Kidney tubule cell (primary cell): ENCODE measurements around the gene SS18L1.

ENCODE experiments used
- DNase-seq: peaks from one replicate; pipeline ENCODE4 v3.0.0-alpha.2; 2018; ENCODE audit warnings: low spot score

SS18L1 gene

DNA sequence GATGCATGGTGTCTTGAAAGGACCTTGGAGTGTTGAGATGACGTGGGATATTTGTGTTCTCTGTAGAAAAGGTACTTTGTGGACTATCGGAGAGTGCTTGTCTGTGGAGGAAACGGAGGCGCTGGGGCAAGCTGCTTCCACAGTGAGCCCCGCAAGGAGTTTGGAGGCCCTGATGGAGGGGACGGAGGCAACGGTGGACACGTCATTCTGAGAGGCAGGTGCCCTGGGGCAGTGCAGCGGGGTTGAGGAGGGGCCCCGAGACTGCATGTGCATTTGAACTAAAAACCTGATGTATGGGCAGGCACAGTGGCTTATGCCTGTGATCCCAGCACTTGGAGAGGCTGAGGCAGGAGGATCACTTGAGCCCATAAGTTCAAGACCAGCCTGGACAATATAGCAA lies 52.2 kb downstream of the SS18L1 start:
- no peak for DNase-seq

DNA sequence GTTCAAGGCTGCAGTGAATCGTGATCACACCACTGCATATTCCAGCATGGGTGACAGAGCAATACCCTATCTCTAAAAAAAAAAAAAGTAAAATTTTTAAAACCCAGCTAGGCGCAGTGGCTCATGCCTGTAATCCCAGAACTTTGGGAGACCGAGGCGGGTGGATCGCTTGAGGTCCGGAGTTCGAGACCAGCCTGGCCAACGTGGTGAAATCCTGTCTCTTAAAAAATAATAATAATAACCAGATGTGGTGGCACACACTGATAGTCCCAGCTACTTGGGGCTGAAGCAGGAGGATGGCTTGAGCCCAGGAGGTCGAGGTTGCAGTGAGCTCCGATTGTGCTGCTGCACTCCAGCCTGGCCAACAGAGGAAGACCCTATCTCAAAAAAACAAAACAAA lies 52.7 kb downstream of the SS18L1 start:
- no peak for DNase-seq

DNA sequence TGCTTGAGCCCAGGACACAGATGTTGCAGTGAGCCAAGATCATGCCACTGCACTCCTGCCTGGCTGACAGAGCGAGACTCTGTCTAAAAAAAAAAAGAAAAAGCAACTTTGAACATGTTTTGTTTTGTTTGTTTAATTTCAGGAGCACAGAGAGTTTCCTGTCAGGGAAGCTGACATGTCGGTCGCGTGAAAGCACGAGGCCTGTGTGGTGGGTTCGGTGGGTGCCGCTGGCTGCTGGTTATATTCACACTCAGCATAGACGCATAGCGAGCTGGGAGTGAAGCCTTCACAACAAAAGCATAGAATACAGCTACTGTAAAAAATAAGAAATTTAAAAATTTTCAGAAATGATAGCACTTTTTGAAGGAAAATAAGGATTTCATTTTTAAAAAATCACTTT lies 53.7 kb downstream of the SS18L1 start:
- no peak for DNase-seq

DNA sequence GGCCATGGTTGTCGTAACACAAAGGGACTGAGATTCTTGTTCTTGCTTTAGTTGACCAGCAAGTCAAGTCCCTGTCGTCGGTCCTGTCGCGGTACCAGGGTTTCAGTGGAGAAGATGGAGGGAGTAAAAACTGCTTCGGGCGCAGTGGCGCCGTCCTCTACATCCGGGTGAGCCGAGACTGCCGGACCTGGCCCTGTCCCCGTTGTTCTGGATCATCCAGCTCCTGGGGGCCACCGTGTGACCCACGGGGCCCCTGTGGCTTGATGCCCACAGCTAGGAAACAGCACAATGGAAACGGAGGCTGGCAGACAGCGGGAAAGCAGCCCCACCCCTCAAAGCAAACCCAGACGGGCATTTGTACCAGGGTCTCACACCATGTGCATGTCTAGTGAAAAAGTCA lies 54.2 kb downstream of the SS18L1 start:
- no peak for DNase-seq

DNA sequence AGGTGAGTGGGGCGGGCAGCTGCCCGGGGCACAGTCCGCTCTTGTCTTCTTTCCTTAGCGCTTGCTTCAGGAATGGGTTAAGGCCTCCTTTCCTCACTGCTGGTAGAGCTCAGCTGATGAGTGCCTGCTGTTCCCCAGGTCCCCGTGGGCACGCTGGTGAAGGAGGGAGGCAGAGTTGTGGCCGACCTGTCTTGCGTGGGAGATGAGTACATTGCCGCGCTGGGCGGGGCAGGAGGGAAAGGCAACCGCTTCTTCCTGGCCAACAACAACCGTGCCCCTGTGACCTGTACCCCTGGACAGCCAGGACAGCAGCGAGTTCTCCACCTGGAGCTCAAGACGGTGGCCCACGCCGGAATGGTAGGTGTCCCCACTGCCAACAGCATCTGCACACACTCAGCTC lies 54.9 kb downstream of the SS18L1 start:
- DNase-seq, result no peak

DNA sequence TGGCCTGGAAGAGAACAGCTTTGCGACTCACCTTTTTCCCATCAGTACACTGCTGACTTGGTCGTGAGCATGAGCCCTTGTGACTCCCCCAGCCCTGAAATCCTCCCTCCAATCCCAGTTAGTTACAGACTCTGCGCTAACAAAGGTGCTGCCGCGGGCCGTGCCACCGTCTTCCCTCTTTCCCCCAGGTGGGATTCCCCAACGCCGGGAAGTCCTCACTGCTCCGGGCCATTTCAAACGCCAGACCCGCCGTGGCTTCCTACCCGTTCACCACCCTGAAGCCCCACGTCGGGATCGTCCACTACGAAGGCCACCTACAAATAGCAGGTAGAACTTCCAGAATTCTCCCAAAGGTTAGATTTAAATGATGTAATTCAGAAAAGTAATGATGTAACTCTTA lies 55.4 kb downstream of the SS18L1 start:
- no peak for DNase-seq

DNA sequence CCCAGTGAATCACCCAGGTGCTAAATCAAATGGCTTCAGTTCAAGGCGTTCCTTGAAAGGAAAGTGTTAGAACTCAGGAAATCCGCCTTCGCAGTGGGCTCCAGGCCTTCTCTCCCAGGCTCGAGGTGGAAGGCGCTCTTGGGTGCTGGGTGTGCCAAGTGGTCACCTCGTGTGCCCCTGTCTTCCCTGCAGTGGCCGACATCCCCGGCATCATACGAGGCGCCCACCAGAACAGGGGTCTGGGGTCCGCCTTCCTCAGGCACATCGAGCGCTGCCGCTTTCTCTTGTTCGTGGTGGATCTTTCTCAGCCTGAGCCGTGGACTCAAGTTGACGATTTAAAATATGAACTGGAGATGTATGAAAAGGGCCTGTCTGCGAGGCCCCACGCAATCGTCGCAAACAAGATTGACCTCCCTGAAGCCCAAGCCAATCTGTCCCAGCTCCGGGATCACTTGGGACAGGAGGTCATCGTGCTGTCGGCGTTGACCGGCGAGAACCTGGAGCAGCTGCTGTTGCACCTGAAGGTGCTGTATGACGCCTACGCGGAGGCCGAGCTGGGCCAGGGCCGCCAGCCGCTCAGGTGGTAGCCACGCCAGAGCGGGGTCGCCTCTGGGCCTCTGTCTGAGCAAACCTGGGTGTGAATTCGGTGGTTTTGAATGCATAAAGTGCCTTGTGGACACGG lies 57.1 kb downstream of the SS18L1 start:
- DNase-seq, result no peak

DNA sequence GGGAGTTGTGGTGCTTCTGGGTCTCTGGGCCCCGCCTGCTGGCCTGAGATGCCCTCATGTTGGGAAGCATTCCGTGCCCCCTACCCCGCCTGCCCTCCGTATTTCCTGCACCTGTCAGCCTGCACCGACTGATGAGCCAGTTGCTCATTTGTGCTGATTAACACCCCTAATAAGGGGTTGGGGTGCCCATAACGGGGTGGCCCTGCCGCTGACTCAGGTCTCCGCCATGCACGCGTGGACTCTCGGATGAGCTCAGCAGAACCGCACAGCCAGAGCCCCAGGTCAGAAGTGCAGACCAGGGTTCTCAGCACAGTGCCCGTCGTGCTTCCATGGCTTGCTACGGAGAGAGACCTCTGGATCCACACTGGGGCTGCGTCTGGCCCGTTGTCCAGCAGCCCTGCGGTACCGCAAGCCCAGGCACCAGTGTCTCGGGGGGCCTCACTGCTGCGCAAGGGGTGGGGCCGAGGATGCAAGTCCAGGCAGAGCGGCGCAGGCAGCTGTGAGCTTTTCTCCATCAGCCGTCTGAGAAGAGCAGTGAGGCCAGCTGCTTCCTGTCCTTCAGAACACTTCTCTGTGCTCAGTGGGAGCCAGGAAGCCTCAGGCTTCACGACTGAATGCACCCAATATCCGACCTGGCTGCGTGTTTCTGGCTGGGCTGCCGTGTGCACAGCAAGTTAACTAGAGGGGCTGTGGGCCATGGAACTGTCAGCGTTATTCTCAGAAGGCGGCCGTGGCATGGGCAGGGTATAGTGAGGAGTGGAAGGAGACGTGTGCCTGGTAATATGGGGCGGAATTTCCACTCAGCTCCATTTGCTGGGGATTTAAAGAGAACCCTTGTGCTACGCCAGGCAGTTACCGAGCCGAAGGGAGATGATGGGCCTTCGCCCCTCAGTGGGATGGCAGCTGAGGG lies 57.9 kb downstream of the SS18L1 start:
- no peak for DNase-seq

DNA sequence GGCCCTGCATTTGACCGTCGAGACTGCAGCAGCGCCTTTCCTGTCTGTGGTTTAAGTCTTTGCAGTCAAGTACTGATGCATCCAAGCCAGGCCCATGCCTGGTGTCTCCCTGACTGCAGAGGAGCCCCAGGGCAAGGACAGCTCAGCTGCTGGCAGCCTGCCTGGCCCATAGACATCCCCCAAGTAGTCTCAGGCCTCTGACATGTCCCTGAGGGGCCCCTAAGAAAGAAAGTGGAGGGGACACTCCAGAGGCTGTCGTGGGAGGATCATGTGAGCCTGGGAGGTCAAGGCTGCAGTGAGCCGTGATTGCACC lies 58.5 kb downstream of the SS18L1 start:
- no peak for DNase-seq

DNA sequence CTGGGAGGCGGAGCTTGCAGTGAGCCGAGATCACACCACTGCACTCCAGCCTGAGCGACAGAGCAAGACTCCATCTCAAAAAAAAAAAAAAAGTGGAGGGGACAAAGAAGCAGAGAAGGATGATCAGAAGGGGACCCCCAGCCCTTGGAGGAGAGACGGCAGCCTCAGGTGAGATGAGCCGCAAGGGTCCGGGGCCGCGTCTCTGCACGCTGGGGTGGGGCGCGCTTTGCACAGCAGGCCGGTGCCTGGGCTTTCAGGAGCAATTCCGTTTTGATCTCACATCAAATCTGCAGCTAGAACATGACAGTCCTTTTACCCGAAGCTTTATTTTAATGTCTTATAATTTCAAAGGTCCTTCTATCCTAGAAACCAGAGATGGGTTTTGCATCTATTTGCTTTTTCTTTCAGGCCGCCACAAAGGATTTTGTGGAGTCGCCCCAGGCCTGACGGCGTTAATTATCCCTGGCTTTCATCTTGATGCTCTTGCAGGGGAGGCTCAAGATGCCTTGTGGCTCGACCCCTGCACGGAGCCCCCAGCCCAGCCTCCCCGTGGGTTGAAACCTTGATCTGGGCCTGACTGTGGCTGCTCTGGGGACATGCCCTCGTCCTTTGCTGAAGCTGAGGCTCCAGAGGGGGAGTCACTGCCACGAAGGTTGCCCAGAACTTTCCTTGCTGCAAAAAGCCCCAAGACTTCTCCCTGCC lies 59.3 kb downstream of the SS18L1 start:
- DNase-seq, result no peak

DNA sequence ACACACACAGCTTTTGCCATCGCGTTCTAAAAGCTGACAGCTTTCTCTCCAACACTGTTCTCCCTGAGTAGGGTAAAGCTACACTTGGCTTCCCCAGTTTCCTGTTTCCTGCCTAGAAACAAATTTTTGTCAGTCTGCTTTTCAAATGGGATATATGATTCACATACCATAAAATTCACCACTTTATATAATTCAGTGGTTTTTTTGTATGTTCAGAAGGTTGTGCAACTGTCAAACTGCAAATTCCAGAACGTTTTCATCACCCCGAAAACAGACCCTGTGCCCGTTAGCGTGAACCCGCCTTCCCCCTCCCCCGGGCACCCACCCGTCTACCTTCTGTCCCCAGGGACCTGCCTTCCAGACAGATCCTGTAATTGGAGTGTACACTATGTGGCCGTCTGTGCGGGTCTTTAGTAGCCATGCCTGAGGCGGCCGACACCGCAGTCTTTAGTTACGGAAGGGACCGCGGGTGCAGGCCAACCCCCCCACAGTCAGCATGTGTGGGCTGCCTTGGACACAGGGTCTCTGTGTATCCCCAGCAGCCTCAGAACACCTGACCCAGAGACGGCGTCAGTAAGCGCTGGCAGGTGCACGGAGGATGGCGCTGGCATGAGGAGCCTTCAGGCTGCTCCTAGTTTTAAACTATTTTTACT lies 59.9 kb downstream of the SS18L1 start:
- no peak for DNase-seq

DNA sequence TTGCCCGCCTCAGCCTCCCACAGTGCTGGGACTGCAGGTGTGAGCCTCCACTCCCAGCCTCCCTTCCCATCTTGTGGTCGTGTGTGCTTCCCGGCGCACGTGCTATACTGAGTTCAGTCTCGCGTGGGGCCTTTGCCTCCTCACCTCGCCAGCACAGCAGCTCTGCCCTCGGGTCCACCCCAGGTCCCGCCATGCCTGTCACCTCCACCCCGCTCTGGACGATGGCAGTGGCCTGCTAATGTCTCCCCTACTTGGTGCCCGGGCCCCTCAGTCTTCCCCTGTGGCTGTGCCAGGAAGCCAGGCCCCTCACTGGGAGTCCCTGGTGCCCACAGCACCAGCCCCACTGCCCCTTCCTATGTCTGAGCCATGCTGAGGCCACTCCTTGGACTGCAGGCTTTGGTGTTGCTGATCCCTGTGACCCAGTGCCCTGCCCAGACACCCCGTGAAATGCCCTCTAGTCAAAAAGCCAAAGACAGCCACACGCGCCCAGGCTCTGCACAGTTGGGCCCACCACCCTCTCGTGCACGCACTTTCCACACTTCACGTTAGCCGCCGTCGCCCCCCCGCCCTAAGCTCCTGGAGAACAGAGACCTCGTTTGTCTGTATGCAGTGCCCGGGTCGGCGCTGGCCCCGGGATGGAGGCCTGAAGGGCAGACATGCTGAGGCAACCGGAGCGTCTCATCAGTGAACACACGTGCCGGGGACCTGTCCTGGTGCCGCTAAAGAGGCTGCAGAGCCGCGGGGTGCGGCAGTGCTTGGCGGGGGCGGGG lies 62.2 kb downstream of the SS18L1 start:
- DNase-seq, result no peak

DNA sequence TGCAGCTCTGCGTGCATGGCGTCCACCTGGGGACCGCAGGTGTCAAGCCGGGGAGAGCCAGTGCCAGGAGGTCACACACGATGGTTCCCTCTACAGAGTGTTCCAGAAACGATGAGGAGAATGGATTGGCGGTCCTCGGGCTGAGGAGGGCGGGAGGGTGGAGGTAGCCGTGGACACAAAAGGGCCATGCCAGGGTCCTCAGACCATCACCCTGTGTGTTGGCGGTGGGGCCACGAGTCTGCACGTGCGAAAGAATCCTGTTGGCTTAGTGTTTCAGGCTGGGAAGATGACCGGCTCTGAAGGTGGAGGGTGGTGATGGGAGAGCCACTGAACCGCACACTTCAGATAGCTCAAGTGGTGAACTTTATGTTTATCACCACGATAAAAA lies 62.8 kb downstream of the SS18L1 start:
- DNase-seq, result no peak

DNA sequence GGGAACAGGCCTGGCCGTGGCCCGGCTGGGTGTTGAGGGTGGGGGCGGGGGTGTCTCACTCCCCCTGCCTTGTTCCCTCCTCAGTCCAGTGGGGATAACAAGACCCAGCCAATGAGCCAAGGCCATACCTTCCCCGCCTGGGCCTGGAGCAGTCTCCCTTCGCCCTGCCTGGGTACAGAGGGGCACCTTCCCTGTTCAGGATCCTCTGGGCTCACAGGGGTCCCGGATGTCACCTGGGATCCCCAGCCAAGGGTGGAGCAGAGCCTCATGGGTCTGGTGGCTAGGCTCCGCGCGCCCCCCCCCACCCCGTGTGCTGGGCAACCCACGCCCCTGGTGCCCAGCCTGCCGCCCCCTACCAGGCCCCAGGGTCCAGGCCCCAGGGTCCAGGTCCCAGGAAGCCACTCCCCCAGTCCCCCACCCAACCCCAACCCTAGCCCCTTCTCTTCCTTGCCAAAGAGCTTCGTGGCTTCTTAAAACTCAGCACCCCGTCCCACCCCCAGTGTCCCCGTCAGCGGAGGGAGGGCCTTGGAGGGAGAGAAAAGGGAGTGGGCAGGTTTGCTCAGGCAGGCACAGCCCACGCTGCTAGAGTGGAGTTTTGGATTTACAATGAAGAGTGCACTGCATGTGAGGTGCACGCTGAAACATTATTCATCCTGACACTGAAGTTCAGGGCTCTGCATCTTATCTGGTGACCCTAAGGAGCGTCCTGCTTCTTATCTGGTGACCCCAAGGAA lies 64.7 kb downstream of the SS18L1 start:
- DNase-seq, result no peak

DNA sequence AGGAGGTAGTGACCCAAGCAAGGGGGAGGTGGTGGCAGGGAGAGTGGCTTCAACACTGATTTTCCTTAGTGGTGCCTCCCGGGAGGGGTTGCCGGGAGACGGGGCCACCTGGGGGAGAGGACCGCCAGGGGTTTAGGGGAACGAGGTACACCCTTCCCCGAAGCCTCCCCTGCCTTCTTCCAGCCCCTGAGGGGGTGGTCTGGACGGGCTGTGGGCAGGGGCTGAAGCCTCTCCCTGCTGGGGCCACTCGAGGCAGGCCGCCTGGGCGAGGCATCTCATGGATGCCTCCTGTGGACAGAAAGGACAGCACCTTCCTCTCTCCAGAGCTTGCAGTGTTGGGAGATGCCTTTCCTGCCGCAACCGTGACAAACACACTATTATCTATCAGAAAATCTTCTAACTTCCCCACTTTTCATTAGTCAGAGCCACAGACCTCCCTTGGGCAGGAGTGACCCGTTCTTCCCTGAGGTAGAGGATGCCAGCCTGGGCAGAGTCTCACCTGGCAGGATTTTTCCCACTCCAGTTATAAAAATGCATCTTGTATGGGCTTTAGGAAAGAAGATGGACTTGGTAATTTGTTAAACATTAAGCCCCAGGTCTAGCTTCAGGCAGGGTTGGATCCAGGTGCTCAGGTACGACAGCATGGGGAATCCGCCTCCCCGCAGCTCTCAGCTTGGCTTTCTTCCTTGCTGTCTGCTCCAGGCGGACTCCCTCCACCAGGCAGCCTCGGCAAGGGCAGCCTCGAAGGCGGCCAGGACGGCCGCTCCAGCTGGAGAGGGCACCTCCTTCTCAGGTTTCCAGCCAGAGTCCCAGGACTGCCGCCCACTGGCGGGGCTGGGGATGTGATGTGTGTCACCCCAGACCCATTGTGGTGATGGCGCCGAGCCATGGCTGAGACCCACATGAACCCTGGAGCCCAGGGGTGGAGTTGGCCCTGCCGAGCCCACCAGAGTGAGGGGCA lies 65.5 kb downstream of the SS18L1 start:
- DNase-seq, result peak; percentile 20

DNA sequence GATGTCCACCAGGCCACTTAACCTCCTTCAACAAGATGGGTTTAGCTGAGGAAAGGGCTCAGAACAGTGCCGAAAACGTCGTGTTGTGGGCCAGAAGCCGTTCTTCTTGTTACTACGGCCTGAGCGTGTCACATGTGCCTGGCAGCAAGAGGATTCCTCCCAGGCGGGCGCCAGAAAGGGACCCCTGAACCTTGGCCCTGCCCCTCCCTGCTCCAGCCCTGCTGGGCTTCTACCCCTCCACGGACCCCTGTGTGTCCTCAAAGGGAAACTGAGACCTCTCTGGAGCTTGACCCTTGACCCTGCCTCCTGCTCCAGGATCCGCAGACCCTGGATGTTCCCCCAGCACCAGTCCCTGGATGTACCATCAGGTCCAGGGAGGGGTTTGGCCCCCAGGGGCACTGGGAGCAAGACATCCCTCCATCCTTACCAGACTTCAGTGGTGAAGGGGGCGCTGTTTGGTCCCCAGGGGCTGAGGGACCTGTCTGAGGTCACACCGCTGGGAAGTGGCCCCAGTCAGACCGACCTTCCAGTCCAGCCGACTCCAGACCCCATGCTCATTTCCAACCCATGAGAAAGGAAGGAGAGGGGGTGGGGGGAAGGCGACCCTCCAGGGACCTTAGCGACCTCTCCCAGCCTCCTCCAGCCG lies 66.4 kb downstream of the SS18L1 start:
- no peak for DNase-seq

DNA sequence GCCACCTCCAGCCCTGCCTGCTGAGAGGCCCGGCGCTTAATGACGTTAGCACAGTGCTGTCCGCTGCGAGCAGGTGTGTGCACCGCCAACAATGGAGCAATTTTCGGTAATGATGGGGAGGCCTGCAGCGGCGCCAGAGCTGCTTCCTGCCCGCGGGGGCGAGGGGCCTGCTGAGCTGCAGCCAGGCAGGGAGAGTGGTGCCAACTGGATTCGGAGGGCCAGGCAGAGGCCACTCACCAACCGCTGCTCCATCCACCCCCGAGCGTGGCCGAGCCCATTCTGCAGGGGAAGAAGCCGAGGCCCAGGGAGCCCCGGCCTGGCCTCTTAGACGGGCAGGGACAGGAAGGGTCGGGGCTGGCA lies 66.9 kb downstream of the SS18L1 start:
- no peak for DNase-seq

DNA sequence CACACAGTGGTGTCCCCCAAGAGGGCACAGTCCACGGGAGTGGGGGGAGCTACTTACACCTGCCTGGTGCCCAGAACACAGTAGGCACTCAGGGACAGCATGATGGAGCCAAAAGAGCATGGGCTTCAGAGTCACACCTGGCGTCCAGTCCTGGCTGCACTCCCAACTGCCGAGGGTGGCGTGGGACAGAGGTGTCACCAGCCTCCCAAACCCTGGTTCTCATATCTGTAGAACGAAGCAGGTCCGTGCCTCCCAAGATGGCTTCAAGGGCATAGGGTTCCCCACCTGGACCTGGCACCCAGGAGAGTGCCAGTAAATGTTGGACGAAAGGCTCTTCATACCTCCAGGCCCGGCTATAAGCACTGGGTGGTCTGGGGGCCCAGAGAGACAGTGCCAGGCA lies 67.6 kb downstream of the SS18L1 start:
- no peak for DNase-seq

DNA sequence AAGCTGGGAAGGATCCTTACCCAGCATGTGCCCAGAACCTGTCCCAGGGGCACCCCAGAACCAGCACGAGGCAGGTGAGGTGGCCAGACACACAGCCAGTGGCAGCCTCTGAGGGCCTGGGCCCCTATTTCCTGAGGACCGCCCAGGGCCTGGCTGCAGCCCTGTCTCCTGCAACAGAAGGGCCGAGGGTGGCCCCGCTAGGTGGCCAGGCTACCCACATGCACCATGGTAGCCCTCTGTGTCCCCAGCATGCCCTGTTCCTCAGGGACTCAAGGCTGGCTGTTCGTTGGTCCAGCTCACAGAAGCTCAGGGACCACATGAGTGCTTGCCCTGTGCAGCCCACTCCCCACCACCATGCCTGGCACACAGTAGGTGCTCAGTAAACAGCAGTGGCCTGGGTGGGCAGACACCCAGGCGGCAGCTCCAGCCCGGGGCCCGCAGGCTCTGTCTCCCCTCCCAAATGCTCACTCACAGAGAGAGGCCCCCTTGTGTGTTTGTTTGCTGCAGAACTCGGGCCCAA lies 68.3 kb downstream of the SS18L1 start:
- DNase-seq, result no peak
